KMS-11 (cell line): ENCODE measurements around the gene ADGRV1.

Experiments
- H2AFZ ChIP-seq: fragments of 200-600 bp; sonication (generic); 2 replicates; pipeline ENCODE4 v1.6.1; 2016; ENCODE audit warnings: antibody characterized with exemption, mixed run types, low read depth
- H3K27ac ChIP-seq: fragments of 200-600 bp; sonication (generic); 2 replicates; pipeline ENCODE4 v1.6.1; 2016; ENCODE audit warnings: mild to moderate bottlenecking, mixed run types
- H3K27me3 ChIP-seq: fragments of 200-600 bp; sonication (generic); 2 replicates; pipeline ENCODE4 v1.6.1; 2017; ENCODE audit warnings: mild to moderate bottlenecking, low read depth, mixed run types, moderate library complexity; ENCODE audit not compliant: insufficient read depth
- H3K36me3 ChIP-seq: fragments of 200-600 bp; sonication (generic); 2 replicates; pipeline ENCODE4 v1.6.1; 2017; ENCODE audit warnings: mild to moderate bottlenecking, mixed run types; ENCODE audit not compliant: insufficient read depth
- H3K4me1 ChIP-seq: fragments of 200-600 bp; sonication (generic); 2 replicates; pipeline ENCODE4 v1.6.1; 2016; ENCODE audit warnings: mild to moderate bottlenecking, low read depth, mixed run types; ENCODE audit not compliant: poor library complexity, severe bottlenecking
- H3K4me2 ChIP-seq: fragments of 200-600 bp; sonication (generic); 2 replicates; pipeline ENCODE4 v1.7.0; 2016; ENCODE audit warnings: mild to moderate bottlenecking, mixed run types
- H3K4me3 ChIP-seq: fragments of 200-600 bp; sonication (generic); IDR thresholded peaks from 2 replicates; pipeline ENCODE4 v1.6.1; 2017; ENCODE audit warnings: low read depth, low read length, mixed read lengths; ENCODE audit not compliant: insufficient read depth
- H3K79me2 ChIP-seq: fragments of 200-600 bp; sonication (generic); 2 replicates; pipeline ENCODE4 v1.6.1; 2016; ENCODE audit warnings: low read depth, mixed run types; ENCODE audit not compliant: insufficient read depth
- H3K9ac ChIP-seq: fragments of 200-600 bp; sonication (generic); 2 replicates; pipeline ENCODE4 v1.6.1; 2016; ENCODE audit warnings: mild to moderate bottlenecking, mixed run types
- H4K20me1 ChIP-seq: fragments of 200-600 bp; sonication (generic); 2 replicates; pipeline ENCODE4 v1.6.1; 2016; ENCODE audit warnings: mild to moderate bottlenecking, mixed run types; ENCODE audit not compliant: insufficient read depth
- CTCF ChIP-seq: fragments of 200-600 bp; sonication (generic); conservative IDR thresholded peaks from 2 replicates; pipeline ENCODE4 v1.6.1; 2017; ENCODE audit warnings: low read depth, mild to moderate bottlenecking, antibody characterized with exemption, low read length, moderate library complexity, mixed read lengths

ADGRV1 gene

GRCh38 chr5:90518661-90519060 lies 39.9 kb upstream of the ADGRV1 start:
- H3K4me1 ChIP-seq = peaks cover 25% of the 10 kb centered on the region
- peak overlapping the region; percentile 31 for H3K4me2 ChIP-seq
- H3K27ac ChIP-seq = peak overlapping the region; percentile 12; the same call in 1 of the 2 replicates
- H3K36me3 ChIP-seq = no peaks in the 10 kb centered on the region
- H3K4me3 ChIP-seq = no peak overlapping the region
- H3K27me3 ChIP-seq = no peaks in the 10 kb centered on the region
- H4K20me1 ChIP-seq = no peaks in the 10 kb centered on the region
- H3K79me2 ChIP-seq = no peaks in the 10 kb centered on the region
- TF ChIP-seq CTCF = no peak
- H2AFZ ChIP-seq = no peak overlapping the region
- H3K9ac ChIP-seq = no peak overlapping the region

GRCh38 chr5:90519081-90519480 lies 39.5 kb upstream of the ADGRV1 start:
- H3K27ac ChIP-seq = peak overlapping the region; percentile 12; the same call in 1 of the 2 replicates

GRCh38 chr5:90528601-90529193 lies 29.9 kb upstream of the ADGRV1 start:
- Histone ChIP-seq H3K9ac (peak overlapping the region; percentile 86), H3K79me2 (peaks cover 40% of the 10 kb centered on the region), H3K4me2 (peak overlapping the region; percentile 60), H2AFZ (peak overlapping the region; percentile 91), H3K27ac (peak overlapping the region; percentile 36), H3K27me3 (no peaks in the 10 kb centered on the region), H3K36me3 (0 out of 2 replicates have a peak, but pooled peaks cover 4% of the 10 kb centered on the region), H3K4me3 (peak overlapping the region; percentile 52), H3K4me1 (peaks cover 30% of the 10 kb centered on the region), H4K20me1 (peaks cover 4% of the 10 kb centered on the region; the same call in 1 of the 2 replicates)
- TF ChIP-seq CTCF = no peak

More at GRCh38 chr5:90519081-90519480, 39.5 kb upstream of the ADGRV1 start:
- Histone ChIP-seq H3K4me1 (peaks cover 25% of the 10 kb centered on the region), H3K27me3 (no peaks in the 10 kb centered on the region), H2AFZ (no peak overlapping the region), H3K9ac (no peak overlapping the region), H4K20me1 (no peaks in the 10 kb centered on the region), H3K36me3 (no peaks in the 10 kb centered on the region), H3K4me2 (peak overlapping the region; percentile 31), H3K79me2 (no peaks in the 10 kb centered on the region), H3K4me3 (no peak overlapping the region)
- no peak for TF ChIP-seq CTCF

- H3K4me1 ChIP-seq = peaks cover 30% of the 10 kb centered on the region
- peak within 1 kb of the TSS; percentile 64 for H3K27ac ChIP-seq
- no peaks in the 10 kb centered on the region for H3K27me3 ChIP-seq
- H3K9ac ChIP-seq = peak within 1 kb of the TSS; percentile 86
- peaks cover 40% of the 10 kb centered on the region for H3K79me2 ChIP-seq
- peak within 1 kb of the TSS; percentile 91 for H2AFZ ChIP-seq
- no peak for TF ChIP-seq CTCF
- H3K4me2 ChIP-seq = peak within 1 kb of the TSS; percentile 60
- peak within 1 kb of the TSS; percentile 52 for H3K4me3 ChIP-seq
- peaks cover 4% of the 10 kb centered on the region; the same call in 1 of the 2 replicates for H4K20me1 ChIP-seq
- H3K36me3 ChIP-seq = 0 out of 2 replicates have a peak, but pooled peaks cover 4% of the 10 kb centered on the region
These were observed 29.2 kb upstream of the ADGRV1 start, which contains the start of gene LYSMD3 for GRCh38 chr5:90529194-90529938. TSS of gene LYSMD3 (minus strand) at chr5:90529584. CDS start at chr5:90525289, 4,295 bp downstream.
